HG02840 (cell line): ENCODE measurements around the gene GPR62.
"Not testable (repeated sequence)": the region's sequence is repeated elsewhere in the genome, so short reads cannot be mapped to it uniquely, and the experiment has no call there.

Experiments
- ATAC-seq: cut with Tn5 transposase; IDR thresholded peaks from one replicate; pipeline ENCODE4 v1.9.1; 2021; ENCODE audit warnings: mild to moderate bottlenecking, moderate library complexity, moderate number of reproducible peaks; ENCODE audit not compliant: unreplicated experiment, low FRiP score

The GPR62 gene, protein sequence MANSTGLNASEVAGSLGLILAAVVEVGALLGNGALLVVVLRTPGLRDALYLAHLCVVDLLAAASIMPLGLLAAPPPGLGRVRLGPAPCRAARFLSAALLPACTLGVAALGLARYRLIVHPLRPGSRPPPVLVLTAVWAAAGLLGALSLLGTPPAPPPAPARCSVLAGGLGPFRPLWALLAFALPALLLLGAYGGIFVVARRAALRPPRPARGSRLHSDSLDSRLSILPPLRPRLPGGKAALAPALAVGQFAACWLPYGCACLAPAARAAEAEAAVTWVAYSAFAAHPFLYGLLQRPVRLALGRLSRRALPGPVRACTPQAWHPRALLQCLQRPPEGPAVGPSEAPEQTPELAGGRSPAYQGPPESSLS

DNA sequence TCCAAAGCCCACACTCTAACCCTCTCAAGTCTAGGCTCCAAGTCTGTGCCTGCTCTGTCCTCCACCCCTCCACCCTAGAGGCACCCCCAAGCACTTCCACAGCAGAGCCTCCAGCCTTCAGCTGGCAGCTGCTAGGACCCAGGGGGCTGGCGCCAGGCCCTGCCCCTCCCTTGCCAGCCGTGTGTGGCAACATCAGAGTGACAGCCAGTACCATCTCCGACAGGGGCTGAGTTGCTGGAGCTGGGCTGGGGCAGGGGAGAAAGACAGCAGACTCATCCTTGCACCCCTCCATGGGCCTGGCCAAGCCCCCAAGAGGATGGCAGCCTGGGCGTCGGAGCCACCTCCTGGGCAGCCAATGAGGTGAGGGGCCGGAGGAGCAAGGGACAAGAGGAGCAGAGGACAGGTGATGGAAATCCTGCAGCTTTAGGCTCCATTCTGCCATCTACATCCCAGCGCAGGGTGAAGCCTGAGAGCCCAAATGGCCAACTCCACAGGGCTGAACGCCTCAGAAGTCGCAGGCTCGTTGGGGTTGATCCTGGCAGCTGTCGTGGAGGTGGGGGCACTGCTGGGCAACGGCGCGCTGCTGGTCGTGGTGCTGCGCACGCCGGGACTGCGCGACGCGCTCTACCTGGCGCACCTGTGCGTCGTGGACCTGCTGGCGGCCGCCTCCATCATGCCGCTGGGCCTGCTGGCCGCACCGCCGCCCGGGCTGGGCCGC is at the start of gene GPR62:
Gene GPR62 (plus strand): TSS at position 207 of the 718 bp plus-strand sequence. CDS start 272 bp downstream, at position 479.
- ATAC-seq, result no peak

DNA sequence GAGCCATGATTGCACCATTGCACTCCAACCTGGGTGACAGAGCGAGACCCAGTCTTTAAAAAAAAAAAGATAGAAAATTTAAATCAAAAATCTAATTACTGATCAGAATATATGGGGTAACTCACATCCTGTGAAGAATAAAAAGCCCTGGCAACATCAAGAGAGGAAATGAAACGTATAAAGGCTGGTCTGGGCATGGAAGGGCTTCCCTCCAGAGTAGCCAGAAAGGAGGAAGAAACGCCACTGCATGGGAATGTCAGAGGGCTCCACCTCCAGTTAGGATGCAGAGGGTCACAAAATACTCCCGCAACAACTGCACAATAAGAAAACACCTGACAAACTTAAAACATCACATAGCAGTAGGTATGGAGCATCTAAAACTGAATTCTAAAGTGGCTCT is 47.2 kb upstream of the GPR62 start:
- no peak for ATAC-seq

DNA sequence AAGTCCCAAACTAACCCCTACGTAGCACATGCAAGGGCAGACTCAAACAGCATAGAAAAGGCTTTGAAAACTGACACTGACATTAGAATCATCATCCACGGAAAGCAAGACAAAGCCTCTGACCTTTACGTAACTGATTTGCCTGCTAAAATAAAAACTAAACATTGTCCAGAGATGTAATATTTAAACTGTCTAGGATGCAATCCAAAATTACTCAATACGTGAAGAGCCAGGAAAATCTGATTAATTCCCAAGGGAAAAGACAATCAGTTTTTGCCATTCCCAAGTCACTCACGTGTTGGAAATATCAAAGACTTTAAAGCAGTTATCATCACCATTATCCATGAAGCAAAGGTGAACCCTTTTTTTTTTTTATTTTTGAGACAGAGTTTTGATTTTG is 38.8 kb upstream of the GPR62 start:
- no peak for ATAC-seq

DNA sequence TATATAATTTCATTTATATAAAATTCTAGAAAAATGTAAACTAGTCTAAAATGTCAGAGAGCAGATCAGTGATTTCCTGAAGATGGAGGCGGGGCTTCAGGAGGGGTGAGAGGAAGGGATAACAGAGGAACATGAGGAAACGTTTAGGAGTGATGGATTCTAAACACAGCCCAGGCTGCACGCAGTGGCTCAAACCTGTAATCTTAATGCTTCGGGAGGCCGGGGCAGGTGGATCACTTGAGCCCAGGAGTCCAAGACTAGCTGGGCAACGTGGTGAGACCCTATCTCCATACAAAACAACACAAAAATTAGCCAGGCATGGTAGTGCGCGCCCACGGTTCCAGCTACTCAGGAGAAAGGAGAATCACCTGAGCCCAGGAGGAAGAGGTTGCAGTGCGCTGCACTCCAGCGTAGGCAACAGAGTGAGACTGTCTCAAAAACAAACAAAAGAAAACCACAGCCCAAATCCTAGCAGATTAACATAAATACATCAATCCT is 34.1 kb upstream of the GPR62 start:
- ATAC-seq, result no peak

DNA sequence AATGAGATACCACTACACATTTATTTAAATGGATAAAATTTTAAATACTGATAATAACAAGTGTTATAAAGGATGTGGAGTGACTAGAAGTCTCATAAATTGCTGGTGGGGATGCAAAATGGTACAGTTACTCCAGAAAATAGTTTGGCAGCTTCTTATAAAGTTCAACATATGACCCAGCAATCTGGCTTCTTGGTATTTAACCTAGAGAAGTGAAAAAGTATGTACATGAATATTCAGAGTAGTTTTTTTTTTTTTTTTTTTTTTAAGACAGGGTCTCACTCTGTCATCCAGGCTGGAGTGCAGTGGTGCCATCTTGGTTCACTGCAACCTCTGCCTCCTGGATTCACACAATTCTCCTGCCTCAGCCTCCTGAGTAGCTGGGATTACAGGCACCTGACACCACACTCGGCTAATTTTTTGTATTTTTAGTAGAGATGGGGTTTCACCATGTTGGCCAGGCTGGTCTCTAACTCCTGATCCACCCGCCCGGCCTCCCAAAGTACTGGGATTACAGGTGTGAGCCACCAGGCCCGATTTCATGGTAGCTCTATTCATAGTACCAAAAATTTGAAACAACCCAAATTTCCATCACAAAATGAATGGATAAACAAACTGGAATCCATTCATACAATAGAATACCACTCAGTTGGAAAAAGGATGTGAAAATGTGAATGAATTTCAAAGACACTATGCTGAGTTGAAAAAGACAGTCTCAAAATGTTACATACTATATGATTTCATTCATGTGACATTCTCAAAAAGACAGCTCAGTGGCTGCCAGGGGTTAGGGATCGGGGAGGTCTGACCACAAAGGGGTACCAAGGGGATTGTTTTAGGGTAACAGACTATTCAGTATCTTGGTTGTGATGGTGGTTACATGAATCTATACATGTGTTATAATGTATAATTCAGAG is 27.9 kb upstream of the GPR62 start:
- ATAC-seq, result no peak

DNA sequence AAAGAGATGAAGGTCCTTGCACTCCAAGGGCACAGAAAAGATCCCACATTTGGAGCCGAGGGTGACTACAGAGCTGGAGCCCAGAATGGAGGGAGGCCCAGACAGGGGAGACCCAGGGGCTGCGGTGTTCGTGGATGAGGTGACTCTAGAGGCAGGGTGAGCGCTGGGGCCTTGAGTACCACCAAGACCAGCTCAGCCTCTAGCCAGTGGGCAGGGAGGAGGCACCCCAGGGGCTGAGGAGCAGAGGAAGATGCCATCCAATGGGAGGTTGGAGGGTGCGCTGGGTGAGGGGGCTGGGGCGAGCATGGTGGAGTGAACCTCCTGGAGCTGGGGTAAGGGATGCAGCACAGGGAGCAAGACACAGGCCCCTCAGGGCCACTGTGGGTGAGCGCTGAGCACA is 26.7 kb upstream of the GPR62 start:
- ATAC-seq, result no peak

DNA sequence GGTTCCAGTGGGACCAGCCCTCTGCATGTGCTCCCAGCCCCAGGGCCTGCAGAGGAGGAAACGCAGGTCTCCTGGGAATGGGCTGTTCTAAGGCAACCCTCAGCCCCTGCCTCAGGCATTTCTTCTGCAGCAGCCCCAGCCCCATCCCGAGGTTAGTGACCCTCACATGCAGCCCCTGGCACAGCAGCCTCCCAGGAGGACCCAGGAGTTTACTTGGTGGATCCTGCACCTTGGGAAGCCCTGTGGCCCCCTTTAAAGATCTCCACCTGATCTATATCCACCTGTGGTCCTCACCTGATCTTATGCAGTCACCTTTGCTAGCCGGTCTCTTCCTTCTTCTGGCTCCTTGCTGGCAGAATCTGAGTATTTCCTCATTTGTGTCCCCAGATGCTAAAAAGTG is 26.2 kb upstream of the GPR62 start:
- ATAC-seq, result not testable (repeated sequence)

DNA sequence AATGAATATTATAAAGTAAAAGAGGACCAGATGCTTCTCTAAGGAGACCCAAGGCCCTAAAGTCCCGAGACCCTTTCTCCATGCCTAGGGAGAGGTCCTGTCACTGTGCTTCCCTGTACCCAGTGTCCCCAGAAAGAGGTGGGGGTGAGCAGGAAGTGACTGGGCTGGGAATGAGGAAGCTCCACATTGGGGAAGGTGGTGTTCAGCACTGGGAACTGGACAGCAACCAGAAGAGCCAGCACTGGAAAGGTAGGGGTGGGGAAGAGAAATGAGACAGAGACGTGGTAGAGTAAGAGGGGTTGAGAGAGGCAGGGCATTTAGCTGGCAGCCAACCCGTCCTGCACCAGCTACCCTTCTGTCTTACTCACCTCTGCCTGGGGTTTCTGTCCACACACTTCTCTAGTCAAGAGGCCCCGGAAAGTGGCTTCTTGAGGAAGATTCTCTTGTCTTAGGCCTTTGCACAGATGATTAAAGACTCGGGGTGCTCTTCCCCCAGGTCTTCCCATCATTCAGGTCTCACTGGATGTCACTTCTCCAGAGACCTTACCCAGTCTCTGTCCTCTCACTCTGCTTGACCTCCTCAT is 25.7 kb upstream of the GPR62 start:
- ATAC-seq, result no peak

DNA sequence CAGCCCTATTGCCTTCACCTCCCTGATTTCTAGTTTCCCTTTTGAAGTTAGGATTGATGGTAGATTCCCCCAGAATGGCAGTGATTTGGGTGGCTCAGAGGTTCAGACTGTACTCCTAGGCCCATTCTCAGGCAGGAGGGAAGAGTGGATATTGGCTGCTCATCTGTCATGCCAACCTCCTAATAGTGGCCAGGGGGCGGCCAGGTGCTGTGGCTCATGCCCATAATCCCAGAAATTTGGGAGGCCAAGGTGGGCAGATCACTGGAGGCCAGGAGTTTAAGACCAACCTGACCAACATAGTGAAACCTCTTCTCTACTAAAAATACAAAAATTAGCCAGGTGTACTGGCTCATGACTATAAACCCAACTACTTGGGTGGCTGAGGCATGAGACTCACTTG is 24.7 kb upstream of the GPR62 start:
- ATAC-seq, result no peak

DNA sequence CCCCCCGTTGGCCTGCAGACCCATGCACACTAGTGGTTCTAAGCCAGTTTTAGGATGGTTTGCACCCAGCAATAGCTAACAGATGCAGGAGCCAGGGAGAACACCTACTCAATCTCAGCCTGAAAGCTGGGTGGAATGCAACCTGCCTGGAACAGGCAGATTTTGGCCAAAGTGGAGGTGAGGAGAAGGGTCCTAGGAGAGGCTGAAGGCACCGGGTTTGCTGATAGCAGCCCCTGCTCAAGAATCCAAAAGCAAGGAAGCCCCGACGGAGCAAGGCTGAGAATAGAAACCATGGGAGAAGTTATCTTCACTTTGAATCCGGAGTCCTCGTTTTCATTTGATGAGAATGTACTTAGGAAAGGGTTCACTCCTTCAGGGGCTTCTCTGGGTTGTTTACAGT is 23.4 kb upstream of the GPR62 start:
- no peak for ATAC-seq

DNA sequence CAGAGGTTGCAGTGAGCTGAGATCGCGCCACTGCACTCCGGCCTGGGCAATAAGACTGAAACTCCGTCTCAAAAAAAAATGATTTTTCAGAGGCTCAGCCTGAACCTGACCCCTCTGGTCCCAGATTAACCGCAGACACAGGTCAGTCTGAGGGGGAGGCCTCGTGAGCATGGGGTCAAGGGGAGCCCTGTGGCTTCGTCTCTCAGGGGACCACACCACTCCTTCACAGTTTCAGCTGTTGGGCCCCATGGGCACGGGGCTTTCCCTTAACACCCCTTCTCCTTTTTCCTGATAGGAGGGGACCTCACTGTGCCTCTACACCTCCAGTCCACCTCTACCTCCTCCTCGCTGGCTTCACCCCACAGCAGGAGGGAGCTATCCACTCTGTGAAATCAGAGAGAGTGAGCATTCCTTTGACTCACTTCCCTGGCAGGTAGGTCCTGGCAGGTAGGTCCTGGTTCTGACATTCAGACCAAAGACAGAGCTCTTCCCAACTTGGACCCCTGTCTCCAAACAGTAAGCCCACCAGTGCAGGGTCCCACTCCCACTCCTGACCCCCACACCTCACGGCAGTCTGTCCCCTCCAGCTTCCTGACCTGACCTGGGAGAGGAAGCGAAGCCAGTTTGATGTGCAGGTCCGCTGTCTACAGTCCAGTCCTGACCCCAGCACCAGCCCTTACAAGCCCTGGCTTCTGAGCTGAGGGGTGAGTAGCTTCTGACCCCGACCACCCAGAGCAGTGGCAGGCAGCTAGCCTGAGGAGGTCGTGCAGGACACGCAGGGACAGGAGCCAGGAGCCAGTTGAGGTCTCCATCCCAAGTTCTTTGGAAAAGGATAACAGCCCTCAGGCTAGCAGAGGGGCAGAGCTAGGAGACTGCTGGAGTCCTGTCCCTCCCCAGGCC is 22.5 kb upstream of the GPR62 start:
- no peak for ATAC-seq

DNA sequence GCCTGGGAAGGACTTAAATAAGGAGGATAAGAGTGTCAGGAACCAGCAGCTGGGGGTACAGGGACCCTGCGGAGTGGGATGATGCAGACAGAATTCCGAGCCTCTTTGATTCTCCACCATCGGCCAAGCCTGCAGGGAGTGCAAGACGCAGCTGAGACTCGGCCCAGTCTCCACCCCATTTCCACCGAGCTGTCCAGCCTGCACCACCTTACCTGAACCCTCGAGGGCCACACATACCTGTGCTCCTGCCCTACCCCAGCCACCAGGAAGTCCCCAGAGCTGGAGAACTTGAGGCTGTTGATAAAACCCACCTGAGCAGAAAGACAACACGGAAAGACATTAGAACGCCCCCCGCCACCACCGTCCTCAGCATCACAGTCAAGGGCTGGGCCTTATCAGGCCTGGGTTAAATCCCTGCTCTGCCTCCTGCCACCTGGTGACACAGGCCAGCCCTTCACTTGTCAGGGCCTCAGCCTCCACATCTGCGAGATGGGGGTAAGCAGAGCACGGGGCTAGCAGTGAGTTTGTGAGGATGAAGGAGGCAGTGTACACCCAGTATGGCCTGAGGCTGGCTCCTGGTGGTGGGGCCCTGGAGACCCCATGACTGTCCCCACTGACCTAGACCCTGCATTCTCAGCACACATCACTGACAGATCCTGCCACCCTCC is 21.6 kb upstream of the GPR62 start:
- no peak for ATAC-seq

DNA sequence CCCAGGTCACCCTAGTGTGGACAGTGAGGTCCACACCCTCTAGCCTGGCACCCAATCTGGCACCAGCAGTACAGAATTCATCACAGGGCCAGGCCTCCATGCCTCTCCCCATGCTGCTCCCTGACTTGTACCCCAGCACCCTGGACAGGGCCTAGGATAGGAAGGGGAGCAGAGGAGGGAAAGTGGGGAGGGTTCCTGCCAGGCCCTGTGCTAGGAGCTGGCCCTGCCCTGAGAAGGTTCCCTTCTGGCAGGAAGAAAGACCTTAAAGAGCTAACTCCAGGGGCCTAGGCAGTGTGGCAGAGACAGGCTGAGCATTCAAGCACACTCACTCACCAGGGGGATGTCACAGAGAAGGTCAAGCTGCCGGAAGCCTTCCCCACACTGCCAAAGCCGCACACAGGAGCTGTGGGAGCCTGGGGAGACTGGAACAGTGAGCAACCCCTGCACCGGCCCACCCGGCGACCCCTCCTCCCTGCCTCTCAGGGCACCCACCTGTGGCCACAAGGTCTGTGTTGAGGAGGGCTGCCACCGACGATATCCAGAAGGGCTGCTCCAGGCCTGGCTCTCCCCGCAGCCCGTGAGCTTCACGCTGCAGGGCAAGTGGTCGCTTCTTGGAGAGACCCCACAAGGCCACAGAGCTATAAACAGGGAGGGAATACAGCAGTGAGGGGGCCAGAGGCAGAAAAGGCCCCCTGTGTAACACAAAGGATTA is 20.9 kb upstream of the GPR62 start:
- no peak for ATAC-seq

DNA sequence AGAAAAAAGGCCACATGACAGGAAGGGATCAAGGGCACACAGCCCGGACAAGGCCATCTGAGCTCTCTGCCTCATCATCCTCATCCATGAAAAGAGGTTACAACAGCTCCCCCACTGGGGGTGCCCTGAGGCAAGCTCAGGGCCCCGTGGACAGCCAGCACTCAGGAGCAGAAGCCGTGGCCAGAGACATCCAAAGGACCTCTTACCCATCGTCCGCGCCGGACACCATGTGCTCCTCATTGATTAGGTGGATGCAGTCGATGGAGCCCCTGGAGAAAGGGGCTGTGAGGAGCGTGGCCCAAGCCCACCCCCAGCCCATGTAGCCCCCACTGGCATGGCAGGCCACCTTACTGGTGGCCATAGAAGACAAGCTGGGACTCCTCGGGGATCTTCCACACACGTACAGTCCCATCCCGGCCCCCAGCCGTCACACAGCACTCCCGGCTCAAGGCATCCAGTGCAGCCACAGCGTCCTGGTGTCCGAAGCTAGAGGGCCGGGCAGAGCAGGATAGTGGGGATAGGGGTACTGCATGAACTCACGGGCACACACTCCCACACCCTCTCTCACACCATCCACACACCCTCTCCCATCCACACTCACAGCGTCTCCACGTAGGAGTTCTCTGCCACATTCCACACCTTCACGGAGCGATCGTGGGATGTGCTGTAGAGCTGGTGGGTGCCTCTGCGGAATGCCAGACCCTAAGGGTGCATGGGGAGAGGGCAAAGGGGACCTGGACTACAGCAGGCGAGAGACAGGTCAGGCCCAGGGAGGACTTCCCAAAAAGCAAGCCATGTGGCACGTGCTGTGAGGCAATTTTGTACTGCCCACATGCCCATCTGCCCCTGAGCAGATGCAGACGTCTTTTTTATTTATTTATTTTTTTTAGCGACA is 19.9 kb upstream of the GPR62 start:
- no peak for ATAC-seq

DNA sequence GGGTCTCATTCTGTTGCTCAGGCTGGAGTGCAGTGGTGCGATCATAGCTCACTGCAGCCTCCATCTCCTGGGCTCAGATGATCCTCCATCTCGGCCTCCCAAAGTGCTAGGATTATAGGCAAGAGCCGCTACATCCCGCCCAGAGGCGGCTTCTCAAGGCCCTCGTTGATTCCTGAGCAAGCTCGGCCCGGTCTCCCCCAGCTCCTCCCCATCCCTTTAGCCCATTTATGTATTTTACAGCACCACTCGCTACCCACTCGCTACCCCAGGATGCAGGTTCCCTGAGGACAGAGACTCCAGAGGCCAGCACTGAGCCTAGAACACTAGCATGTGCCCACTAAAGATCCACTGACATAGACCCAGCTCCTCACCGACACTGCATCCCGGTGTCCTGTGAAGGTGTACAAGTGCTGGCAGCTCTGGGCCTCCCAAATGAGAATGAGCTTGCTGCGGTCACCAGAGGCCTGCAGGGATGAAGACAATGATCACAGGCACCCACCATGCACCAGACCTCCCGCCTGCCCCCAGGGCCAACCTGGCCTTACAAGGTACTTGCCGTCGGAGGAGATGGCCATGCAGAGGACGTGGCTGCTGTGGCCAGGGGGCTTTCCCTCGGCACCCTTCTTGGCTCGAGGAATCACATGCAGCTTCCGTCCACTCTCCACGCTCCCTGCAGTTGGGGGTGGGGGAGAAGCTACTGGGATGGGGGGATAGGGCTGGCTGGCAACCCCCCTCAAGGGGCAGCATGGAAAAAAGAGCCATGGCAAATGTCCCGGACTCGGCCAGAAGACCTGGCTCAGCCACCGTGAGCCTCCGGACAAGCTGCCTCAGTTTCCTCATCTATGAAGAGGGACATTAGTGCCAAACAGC is 19.1 kb upstream of the GPR62 start:
- ATAC-seq, result no peak

DNA sequence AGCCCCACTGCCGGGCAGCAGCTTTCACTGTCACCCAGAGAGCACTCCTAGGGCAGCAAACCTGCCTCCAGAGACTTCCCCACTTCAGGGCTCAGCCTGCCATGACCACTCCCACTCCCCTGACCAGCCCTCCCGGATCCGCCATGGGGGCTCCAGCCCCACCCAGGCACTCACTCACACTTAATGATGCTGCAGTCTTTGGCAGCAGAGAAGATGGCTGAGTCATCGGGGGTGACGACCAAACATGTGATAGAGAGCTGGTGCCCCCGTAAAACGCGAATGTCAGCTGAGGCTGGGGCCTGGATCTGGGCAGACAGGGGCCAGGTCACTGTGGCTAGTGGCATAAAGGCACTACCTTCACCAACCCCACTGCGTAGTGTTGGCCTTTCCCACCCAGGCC is 18.2 kb upstream of the GPR62 start:
- ATAC-seq, result no peak
